A549 (cell line): ENCODE measurements around the gene CDC42BPG. TPM values are rescaled to one million over a fixed set of nuclear protein-coding genes. Genes with fewer than 3 reads are reported as not detected.
A peak's percentile ranks its signal among the peaks of the same experiment; 100 is the strongest.

Source experiments
- ATAC-seq, 2 experiments: fragments of 200-7000 bp in 1 of 2; fragments of >200 bp in 1 of 2; cut with Nextera tagmentation in 1 of 2; cut with Tn5 transposase in 1 of 2; 3 replicates each; pipeline versions ENCODE4 v1.8.0 to v1.9.1; 2018 to 2020; ENCODE audit warnings: mild to moderate bottlenecking in 1 of 2, moderate library complexity in 1 of 2
- CTCF ChIA-PET: fragments of 300-600 bp; sonication (Branson Sonifier 250); formaldehyde crosslinking; extraction: SDS; loops from one replicate; lab custom pipeline; 2021; ENCODE audit warnings: antibody characterized with exemption, inconsistent platforms; lab: Yijun Ruan, JAX
- POLR2A ChIA-PET: fragments of 350-600 bp; formaldehyde crosslinking; extraction: SDS; loops from one replicate; lab custom pipeline; 2021; ENCODE audit warnings: antibody characterized with exemption, inconsistent platforms; lab: Yijun Ruan, JAX
- DNase-seq, 2 experiments: peaks; one replicate each; pipeline versions ENCODE4 v3.0.0 to v3.0.0-alpha.2; 2011 to 2016; ENCODE audit warnings: low read depth in 1 of 2, low spot score in 1 of 2
- FAIRE-seq: peaks from 2 replicates; lab custom pipeline; 2011; peaks lifted over from hg19 to GRCh38; lab: Jason Lieb, UNC
- H3K27ac ChIP-seq, 2 experiments: fragments of >200 bp; sonication (Bioruptor Twin); formaldehyde crosslinking; 3 replicates each; pipeline ENCODE4 v1.5.1; 2016 to 2017
- H3K4me1 ChIP-seq: fragments of >200 bp; sonication (Bioruptor Twin); formaldehyde crosslinking; 3 replicates; pipeline ENCODE4 v1.6.1; 2016
- H3K4me2 ChIP-seq: fragments of >200 bp; sonication (Bioruptor Twin); formaldehyde crosslinking; 3 replicates; pipeline ENCODE4 v1.6.1; 2016
- H3K4me3 ChIP-seq: fragments of >200 bp; sonication (Bioruptor Twin); formaldehyde crosslinking; 3 replicates; pipeline ENCODE4 v1.5.1; 2016
- H3K9me3 ChIP-seq: fragments of >200 bp; sonication (Bioruptor Twin); formaldehyde crosslinking; 3 replicates; pipeline ENCODE4 v1.6.1; 2016
- CHD2 ChIP-seq: fragments of 150-350 bp; IDR thresholded peaks from 2 replicates; pipeline ENCODE4 v1.6.1; 2014; ENCODE audit warnings: low read length; ENCODE audit not compliant: partially characterized antibody
- EHF ChIP-seq: fragments of 250-450 bp; sonication (Bioruptor Pico); IDR thresholded peaks from 2 replicates; pipeline ENCODE4 v1.5.0; 2020; ENCODE audit warnings: mild to moderate bottlenecking
- EHMT2 ChIP-seq: fragments of 200-600 bp; sonication (generic); IDR thresholded peaks from 2 replicates; pipeline ENCODE4 v1.6.1; 2016; ENCODE audit warnings: antibody characterized with exemption, low read depth, mild to moderate bottlenecking, moderate library complexity
- EP300 ChIP-seq, 2 experiments: fragments of >200 bp; sonication (Bioruptor Twin); formaldehyde crosslinking; IDR thresholded peaks; 2 replicates in 1 of 2; 3 replicates in 1 of 2; pipeline ENCODE4 v1.6.1; 2016 to 2017
- FOSB ChIP-seq: fragments of 250-450 bp; sonication (Bioruptor Pico); IDR thresholded peaks from 2 replicates; pipeline ENCODE4 v1.5.0; 2020; ENCODE audit warnings: mild to moderate bottlenecking, moderate library complexity
- FOSL2 ChIP-seq, 2 experiments: fragments of 450-650 bp in 1 of 2; fragments of >200 bp in 1 of 2; sonication (Bioruptor Twin) in 1 of 2; formaldehyde crosslinking; IDR thresholded peaks; 2 replicates each; pipeline versions ENCODE4 v1.5.0 to v1.6.1; 2016 to 2020; ENCODE audit warnings: mild to moderate bottlenecking in 1 of 2, moderate library complexity in 1 of 2
- FOXS1 ChIP-seq: fragments of 250-450 bp; sonication (Bioruptor Pico); IDR thresholded peaks from 2 replicates; pipeline ENCODE4 v1.5.0; 2020; ENCODE audit warnings: mild to moderate bottlenecking, moderate library complexity
- HDAC2 ChIP-seq: fragments of 200-600 bp; sonication (generic); IDR thresholded peaks from 2 replicates; pipeline ENCODE4 v1.6.1; 2016
- HEYL ChIP-seq: fragments of 250-450 bp; sonication (Bioruptor Pico); IDR thresholded peaks from 2 replicates; pipeline ENCODE4 v1.8.0; 2021; ENCODE audit warnings: mild to moderate bottlenecking, moderate library complexity
- HOXA7 ChIP-seq: fragments of 250-450 bp; sonication (Bioruptor Pico); IDR thresholded peaks from 2 replicates; pipeline ENCODE4 v1.5.0; 2020; ENCODE audit warnings: mild to moderate bottlenecking, moderate library complexity
- JUN ChIP-seq, 2 experiments: fragments of >200 bp; sonication (Bioruptor Twin); formaldehyde crosslinking; IDR thresholded peaks; 2 replicates in 1 of 2; 3 replicates in 1 of 2; pipeline ENCODE4 v1.6.1; 2016 to 2017
- KDM1A ChIP-seq: fragments of 200-600 bp; sonication (generic); IDR thresholded peaks from 2 replicates; pipeline ENCODE4 v1.6.1; 2016; ENCODE audit warnings: low read depth, mild to moderate bottlenecking
- MAZ ChIP-seq: fragments of 150-350 bp; IDR thresholded peaks from 2 replicates; pipeline ENCODE4 v1.6.1; 2014; ENCODE audit warnings: antibody characterized with exemption, low read depth, low read length, borderline replicate concordance
- NFE2L2 ChIP-seq: fragments of 150-350 bp; conservative IDR thresholded peaks from 2 replicates; pipeline ENCODE4 v1.6.1; 2014; ENCODE audit warnings: low read length
- NR3C1 ChIP-seq: fragments of >200 bp; sonication (Bioruptor Twin); formaldehyde crosslinking; IDR thresholded peaks from 3 replicates; pipeline ENCODE4 v1.6.1; 2017
- PHF8 ChIP-seq: fragments of 200-600 bp; sonication (generic); IDR thresholded peaks from 2 replicates; pipeline ENCODE4 v1.6.1; 2016; ENCODE audit warnings: low read depth, mild to moderate bottlenecking, antibody characterized with exemption, moderate library complexity, borderline replicate concordance
- POLR2A ChIP-seq: IDR thresholded peaks from 2 replicates; pipeline ENCODE4 v1.6.1; 2012; ENCODE audit warnings: mild to moderate bottlenecking, low read length
- RARB ChIP-seq: fragments of 250-450 bp; sonication (Bioruptor Pico); IDR thresholded peaks from 2 replicates; pipeline ENCODE4 v1.8.0; 2021; ENCODE audit warnings: mild to moderate bottlenecking, moderate library complexity
- RFX5 ChIP-seq: fragments of 450-650 bp; IDR thresholded peaks from 2 replicates; pipeline ENCODE4 v1.7.1; 2014; ENCODE audit warnings: antibody characterized with exemption, mild to moderate bottlenecking, moderate library complexity
- RNF2 ChIP-seq: fragments of 200-600 bp; sonication (generic); IDR thresholded peaks from 2 replicates; pipeline ENCODE4 v1.6.1; 2016; ENCODE audit warnings: low read depth, mild to moderate bottlenecking, antibody characterized with exemption, moderate library complexity, borderline replicate concordance
- SMC3 ChIP-seq: fragments of >200 bp; sonication (Bioruptor Twin); formaldehyde crosslinking; IDR thresholded peaks from 3 replicates; pipeline ENCODE4 v1.6.1; 2018; ENCODE audit warnings: inconsistent platforms
- SREBF2 ChIP-seq: fragments of 450-650 bp; IDR thresholded peaks from 2 replicates; pipeline ENCODE4 v1.6.1; 2014; ENCODE audit warnings: mild to moderate bottlenecking, moderate library complexity
- TFCP2L1 ChIP-seq: fragments of 250-450 bp; sonication (Bioruptor Pico); IDR thresholded peaks from 2 replicates; pipeline ENCODE4 v1.5.0; 2021; ENCODE audit warnings: mild to moderate bottlenecking
- ZC3H11A ChIP-seq: fragments of 450-650 bp; IDR thresholded peaks from 2 replicates; pipeline ENCODE4 v1.6.1; 2014; ENCODE audit warnings: antibody characterized with exemption, mild to moderate bottlenecking
- ZFP36 ChIP-seq: fragments of 450-650 bp; IDR thresholded peaks from 2 replicates; pipeline ENCODE4 v1.6.1; 2014; ENCODE audit warnings: borderline replicate concordance; ENCODE audit not compliant: partially characterized antibody
- ZNF302 ChIP-seq: fragments of 250-450 bp; sonication (Bioruptor Pico); IDR thresholded peaks from 2 replicates; pipeline ENCODE4 v1.9.0; 2021; ENCODE audit warnings: inconsistent platforms, mild to moderate bottlenecking, moderate library complexity
- ZSCAN20 ChIP-seq: fragments of 250-450 bp; sonication (Bioruptor Pico); IDR thresholded peaks from 2 replicates; pipeline ENCODE4 v1.8.0; 2022; ENCODE audit warnings: mild to moderate bottlenecking, moderate library complexity
- WGBS: methylation state at CpG from one replicate; pipeline ENCODE4 v1.1.6; 2017; ENCODE audit errors: missing lambda C conversion rate; 5-methylcytosine and 5-hydroxymethylcytosine counted together
- polyA plus RNA-seq, 4 experiments: library from polyadenylated mRNA; depleted of rRNA in 3 of 4; stranded (reverse); fragments of >200 nt; fragmentation: RNase III in 1 of 4; extraction: RNeasy Plus Mini Kit Qiagen cat#74134 plus additional on column Dnase treatment in 1 of 4; gene quantifications; 2 replicates in 3 of 4; 3 replicates in 1 of 4; pipeline ENCODE4 v1.2.3, GENCODE V29; 2011 to 2017
- TF ChIP-seq, protein P1 (sequence below): IDR thresholded peaks from 2 replicates; pipeline ENCODE4 v1.6.1; 2012; ENCODE audit warnings: low read depth, borderline replicate concordance
- TF ChIP-seq, protein P2 (sequence below): IDR thresholded peaks from 2 replicates; pipeline ENCODE4 v1.6.1; 2012
- TF ChIP-seq, protein P3 (sequence below): fragments of 250-450 bp; sonication (Bioruptor Pico); IDR thresholded peaks from 2 replicates; pipeline ENCODE4 v1.5.0; 2020; ENCODE audit warnings: low read depth, mild to moderate bottlenecking, moderate library complexity
- TF ChIP-seq, protein P4 (sequence below): fragments of 200-600 bp; sonication (generic); IDR thresholded peaks from 2 replicates; pipeline ENCODE4 v1.6.1; 2016; ENCODE audit warnings: antibody characterized with exemption, mild to moderate bottlenecking, moderate library complexity

The CDC42BPG gene
- polyA plus RNA-seq, 2 of the 4 experiments (the other 2 are of a cell fraction): 0.35 to 1.0 TPM

DNA sequence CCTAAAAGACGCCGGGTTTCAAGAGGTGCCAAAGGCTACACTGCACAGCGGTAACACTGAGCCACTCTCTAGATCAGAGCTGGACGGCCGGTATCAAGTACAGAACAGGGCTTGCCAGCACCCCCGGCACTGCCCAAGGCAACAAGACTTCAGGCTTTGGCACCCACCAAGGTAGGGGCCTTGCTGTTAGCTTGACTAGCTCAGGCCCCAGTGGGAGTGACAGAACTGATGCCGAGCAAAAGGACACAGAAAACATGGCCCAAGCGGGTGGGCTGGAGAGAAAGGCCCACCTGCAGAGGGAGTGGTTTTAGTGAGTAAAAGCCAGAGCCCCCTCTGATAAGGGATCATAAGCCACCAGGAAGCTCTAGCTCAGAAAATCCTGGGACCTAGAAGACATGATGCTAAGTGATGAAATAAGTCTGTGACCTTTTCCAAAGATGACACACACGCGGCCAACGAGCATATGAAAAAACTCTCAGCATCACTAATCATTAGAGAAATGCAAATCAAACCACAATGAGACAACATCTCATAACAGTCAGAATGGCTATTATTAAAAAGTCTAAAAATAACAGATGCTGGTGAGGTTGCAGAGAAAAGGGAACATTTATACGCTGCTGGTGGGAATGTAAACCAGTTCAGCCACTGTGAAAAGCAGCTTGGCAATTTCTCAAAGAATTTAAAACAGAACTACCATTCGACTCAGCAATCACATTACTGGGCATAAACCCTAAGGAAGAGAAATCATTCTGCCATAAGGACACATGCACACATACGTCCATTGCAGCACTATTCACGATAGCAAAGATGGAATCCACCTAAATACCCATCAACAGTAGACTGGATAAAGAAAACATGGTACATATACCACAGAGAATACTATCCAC lies 21.1 kb upstream of the CDC42BPG start:
- Histone ChIP-seq H3K4me1 (peaks cover 63% of the 10 kb centered on the region), H3K4me3 (no peak overlapping the region), H3K27ac (peak overlapping the region in 1 of 2 experiments; percentile 73; a peak in 4 of 6 replicates), H3K4me2 (peak overlapping the region; percentile 16; the same call in 1 of the 3 replicates), H3K9me3 (no peaks in the 10 kb centered on the region)
- ATAC-seq (no peak), FAIRE-seq (no peak), DNase-seq (no peak)
- ChIA-PET CTCF (interaction anchor here (0.8 to 39.4 kb wide), 4 partner anchors 18 to 253 kb away, joined by 3 to 1607 read pairs (median 233); partner anchors contain the start of genes ARL2, CDC42BPG and EHD1), POLR2A (interaction anchor here (1.0 to 1.2 kb wide), 2 partner anchors 13 to 16 kb away, joined by 4 read pairs; no protein-coding TSS in a partner anchor)
- no peak for TF ChIP-seq CHD2
- TF ChIP-seq, protein P1, sequence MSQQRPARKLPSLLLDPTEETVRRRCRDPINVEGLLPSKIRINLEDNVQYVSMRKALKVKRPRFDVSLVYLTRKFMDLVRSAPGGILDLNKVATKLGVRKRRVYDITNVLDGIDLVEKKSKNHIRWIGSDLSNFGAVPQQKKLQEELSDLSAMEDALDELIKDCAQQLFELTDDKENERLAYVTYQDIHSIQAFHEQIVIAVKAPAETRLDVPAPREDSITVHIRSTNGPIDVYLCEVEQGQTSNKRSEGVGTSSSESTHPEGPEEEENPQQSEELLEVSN: no peak
- no peak for TF ChIP-seq FOSL2 (IDR thresholded peaks at IDR 0.05)
- no peak for TF ChIP-seq FOSL2 (CRISPR knock-in tag; IDR thresholded peaks at IDR 0.05)
- no peak for TF ChIP-seq HOXA7
- TF ChIP-seq, protein P2, sequence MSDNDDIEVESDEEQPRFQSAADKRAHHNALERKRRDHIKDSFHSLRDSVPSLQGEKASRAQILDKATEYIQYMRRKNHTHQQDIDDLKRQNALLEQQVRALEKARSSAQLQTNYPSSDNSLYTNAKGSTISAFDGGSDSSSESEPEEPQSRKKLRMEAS: no peak
- TF ChIP-seq EP300 (IDR thresholded peaks at IDR 0.05): no peak
- no peak for TF ChIP-seq MAZ
- TF ChIP-seq, protein P3, sequence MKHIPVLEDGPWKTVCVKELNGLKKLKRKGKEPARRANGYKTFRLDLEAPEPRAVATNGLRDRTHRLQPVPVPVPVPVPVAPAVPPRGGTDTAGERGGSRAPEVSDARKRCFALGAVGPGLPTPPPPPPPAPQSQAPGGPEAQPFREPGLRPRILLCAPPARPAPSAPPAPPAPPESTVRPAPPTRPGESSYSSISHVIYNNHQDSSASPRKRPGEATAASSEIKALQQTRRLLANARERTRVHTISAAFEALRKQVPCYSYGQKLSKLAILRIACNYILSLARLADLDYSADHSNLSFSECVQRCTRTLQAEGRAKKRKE (CRISPR knock-in tag): no peak
- TF ChIP-seq JUN (IDR thresholded peaks at IDR 0.05): no peak
- TF ChIP-seq FOSB (CRISPR knock-in tag): no peak
- TF ChIP-seq RNF2: no peak
- TF ChIP-seq SREBF2: no peak
- no peak for TF ChIP-seq SMC3
- no peak for TF ChIP-seq ZNF302
- TF ChIP-seq NFE2L2: no peak
- TF ChIP-seq NR3C1: no peak
- TF ChIP-seq ZC3H11A: no peak
- no peak for TF ChIP-seq KDM1A
- no peak for TF ChIP-seq RFX5
- TF ChIP-seq, all 56 proteins: peak for 0
- 86% methylated on average over 15 of the region's 15 CpGs for WGBS

DNA sequence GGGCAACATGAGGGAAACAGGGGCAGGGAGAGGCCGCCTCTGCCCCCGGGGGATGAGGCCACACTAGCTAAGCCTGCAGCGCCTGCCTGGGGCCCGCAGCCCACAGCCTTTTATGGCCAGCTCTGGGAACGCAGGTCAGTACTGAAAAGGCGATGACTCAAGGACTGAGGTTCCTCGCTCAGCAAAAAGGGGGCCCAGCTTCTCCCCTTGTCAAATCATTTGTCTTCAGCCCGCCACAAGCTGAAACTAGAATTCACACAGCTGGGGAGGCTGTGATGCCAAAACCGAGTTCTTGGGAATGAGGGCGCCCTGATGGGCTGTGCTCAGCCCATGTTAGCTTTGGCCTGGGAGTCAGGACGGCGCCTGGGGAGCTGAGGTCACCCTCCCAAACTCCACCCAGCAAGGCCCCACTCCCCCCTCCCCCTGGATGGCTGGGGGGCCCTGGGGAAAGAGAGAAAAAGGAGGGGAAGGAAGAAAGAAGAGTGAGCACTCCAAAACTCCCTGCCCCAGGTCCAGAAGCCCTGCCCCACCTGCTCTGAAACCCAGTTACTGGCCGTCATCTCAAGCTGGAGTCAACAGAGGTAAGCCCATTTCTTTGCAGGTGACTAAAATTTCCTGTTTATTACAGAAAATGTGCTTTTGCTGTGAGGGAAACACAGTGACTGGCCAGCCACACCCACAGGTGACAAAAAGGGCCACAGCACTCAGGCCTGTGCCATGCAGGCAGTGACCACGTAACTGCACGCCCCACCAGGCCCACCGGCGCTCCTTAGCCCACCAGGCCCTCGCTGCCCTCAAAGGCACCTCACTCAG lies 20.2 kb upstream of the CDC42BPG start:
- WGBS: 90% methylated on average over 18 of the region's 18 CpGs
- Histone ChIP-seq H3K4me3 (no peak overlapping the region), H3K27ac (peak overlapping the region; percentile 22 to 73; a peak in 5 of 6 replicates), H3K4me1 (peaks cover 54% of the 10 kb centered on the region), H3K9me3 (no peaks in the 10 kb centered on the region), H3K4me2 (peak overlapping the region; percentile 16; the same call in 1 of the 3 replicates)
- CTCF ChIA-PET: interaction anchor here (0.6 to 39.4 kb wide), 4 partner anchors 17 to 464 kb away, joined by 3 to 1607 read pairs (median 233); partner anchors contain the start of genes ARL2, CDC42BPG and EHD1
- FAIRE-seq (no peak), ATAC-seq (no peak), DNase-seq (no peak)
- POLR2A ChIA-PET: interaction anchor here (1.0 to 1.2 kb wide), 2 partner anchors 13 to 17 kb away, joined by 4 read pairs; no protein-coding TSS in a partner anchor
- no peak for TF ChIP-seq TFCP2L1 (CRISPR knock-in tag)
- TF ChIP-seq ZSCAN20 (CRISPR knock-in tag): no peak
- TF ChIP-seq NFE2L2: no peak
- no peak for TF ChIP-seq HEYL
- TF ChIP-seq ZFP36: no peak
- no peak for TF ChIP-seq EHMT2
- TF ChIP-seq ZNF302: no peak
- TF ChIP-seq, protein P4, sequence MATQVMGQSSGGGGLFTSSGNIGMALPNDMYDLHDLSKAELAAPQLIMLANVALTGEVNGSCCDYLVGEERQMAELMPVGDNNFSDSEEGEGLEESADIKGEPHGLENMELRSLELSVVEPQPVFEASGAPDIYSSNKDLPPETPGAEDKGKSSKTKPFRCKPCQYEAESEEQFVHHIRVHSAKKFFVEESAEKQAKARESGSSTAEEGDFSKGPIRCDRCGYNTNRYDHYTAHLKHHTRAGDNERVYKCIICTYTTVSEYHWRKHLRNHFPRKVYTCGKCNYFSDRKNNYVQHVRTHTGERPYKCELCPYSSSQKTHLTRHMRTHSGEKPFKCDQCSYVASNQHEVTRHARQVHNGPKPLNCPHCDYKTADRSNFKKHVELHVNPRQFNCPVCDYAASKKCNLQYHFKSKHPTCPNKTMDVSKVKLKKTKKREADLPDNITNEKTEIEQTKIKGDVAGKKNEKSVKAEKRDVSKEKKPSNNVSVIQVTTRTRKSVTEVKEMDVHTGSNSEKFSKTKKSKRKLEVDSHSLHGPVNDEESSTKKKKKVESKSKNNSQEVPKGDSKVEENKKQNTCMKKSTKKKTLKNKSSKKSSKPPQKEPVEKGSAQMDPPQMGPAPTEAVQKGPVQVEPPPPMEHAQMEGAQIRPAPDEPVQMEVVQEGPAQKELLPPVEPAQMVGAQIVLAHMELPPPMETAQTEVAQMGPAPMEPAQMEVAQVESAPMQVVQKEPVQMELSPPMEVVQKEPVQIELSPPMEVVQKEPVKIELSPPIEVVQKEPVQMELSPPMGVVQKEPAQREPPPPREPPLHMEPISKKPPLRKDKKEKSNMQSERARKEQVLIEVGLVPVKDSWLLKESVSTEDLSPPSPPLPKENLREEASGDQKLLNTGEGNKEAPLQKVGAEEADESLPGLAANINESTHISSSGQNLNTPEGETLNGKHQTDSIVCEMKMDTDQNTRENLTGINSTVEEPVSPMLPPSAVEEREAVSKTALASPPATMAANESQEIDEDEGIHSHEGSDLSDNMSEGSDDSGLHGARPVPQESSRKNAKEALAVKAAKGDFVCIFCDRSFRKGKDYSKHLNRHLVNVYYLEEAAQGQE: no peak
- TF ChIP-seq FOXS1 (CRISPR knock-in tag): no peak
- no peak for TF ChIP-seq POLR2A
- TF ChIP-seq EP300 (IDR thresholded peaks at IDR 0.05): no peak
- no peak for TF ChIP-seq HDAC2
- no peak for TF ChIP-seq PHF8
- no peak for TF ChIP-seq KDM1A
- TF ChIP-seq EHF (CRISPR knock-in tag): no peak
- TF ChIP-seq RARB (CRISPR knock-in tag): no peak
- no peak for TF ChIP-seq RFX5
